ENCODE results near the gene RSRC1.
"Not testable (repeated sequence)": the region's sequence is repeated elsewhere in the genome, so short reads cannot be mapped to it uniquely, and the experiment has no call there.

The RSRC1 gene, protein sequence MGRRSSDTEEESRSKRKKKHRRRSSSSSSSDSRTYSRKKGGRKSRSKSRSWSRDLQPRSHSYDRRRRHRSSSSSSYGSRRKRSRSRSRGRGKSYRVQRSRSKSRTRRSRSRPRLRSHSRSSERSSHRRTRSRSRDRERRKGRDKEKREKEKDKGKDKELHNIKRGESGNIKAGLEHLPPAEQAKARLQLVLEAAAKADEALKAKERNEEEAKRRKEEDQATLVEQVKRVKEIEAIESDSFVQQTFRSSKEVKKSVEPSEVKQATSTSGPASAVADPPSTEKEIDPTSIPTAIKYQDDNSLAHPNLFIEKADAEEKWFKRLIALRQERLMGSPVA

DNA sequence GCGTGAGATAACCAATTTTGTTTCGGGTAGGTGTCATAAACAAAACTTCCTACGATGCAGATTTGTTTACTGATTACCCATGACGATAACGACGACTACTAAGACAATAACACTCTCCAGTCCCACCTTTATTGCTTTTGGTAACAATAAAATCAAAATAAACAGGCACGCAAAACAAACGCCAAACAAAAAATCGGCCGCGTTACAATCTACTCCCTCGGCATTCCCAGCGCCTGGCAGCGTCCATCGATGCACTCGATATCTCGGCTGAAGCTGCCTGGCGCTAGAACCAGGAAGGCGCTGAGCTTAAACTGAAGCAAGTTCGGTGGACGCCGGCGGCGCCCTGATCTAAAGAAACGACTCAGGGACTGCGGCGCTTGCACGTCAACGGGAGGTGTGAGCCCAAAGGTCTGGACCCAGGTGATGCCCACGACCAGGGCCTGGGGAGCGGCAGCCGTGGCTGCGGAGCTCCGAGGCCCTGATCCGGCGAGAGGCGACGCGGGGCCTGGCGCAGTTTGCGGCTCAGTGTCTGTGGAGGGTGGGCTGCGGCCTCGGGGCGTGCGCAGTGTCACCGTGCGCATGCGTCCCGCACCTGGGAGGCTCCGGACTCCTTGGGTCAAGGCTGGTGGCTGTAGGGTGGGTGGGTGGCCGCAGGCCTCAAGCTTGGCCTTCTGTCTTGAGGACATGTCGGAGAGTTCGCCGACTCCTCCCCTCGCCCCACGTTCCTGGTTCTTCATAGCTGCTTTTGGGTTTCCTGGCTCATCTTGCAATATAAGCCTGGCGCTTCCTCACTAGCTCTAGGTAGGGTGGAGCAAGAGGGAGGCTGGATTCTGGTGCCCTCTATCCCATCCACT is at the start of gene RSRC1:
Gene RSRC1, plus strand, starts transcription at position 286 of the 854 bp plus-strand sequence. CDS start 12,016 bp downstream, outside the sequence.
- DNase-seq = peak; percentile 90

DNA sequence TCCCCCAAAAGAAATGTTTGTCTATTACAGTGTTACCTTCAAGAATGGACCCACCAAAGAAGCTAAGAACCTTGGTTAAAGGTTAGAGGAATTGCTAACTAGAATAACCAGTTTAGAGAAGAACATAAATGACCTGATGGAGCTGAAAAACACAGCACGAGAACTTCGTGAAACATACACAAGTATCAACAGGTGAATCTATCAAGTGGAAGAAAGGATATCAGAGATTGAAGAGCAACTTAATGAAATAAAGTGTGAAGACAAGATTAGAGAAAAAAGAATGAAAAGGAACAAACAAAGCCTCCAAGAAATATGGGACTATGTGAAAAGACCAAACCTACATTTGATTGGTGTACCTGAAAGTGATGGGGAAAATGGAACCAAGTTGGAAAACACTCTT is 44.3 kb upstream of the RSRC1 start:
- not testable (repeated sequence) for DNase-seq

DNA sequence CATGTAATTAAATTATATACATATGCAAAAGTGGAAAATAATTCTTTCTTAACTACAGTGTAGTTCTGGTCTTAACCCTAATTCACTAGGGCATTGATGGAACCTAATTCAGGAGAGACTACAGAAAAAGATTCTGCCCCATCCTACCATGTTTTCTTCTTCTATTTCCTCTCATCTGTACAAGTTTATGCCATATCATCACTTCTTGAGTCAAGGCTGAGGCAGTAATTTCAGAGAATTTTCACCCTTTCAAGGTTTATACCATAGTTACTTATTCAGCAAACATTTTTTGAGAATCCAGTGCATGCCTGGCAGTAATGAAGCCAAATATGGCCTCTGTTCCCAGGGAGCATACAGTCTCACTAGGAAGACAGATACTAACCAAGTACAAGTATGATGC is 37.1 kb upstream of the RSRC1 start:
- DNase-seq = no peak

DNA sequence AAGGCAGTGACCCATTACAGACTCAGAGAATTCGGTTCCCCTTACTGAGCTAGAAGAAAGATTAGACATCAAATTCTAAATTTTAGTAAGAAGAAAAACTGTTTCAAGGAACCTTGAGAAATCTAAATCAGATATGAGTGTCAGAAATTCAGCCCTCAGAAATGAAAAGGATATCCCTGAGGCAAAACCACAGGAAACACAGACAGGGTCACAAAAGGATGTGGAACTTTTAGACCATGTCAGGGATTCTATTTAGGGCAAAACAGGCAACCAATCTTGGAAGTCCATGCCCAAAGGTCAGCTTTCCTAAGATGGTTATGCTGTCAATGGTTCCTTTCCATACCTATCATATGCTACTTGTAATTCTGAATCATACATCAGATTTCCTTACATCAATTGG is 35.3 kb upstream of the RSRC1 start:
- DNase-seq = no peak

DNA sequence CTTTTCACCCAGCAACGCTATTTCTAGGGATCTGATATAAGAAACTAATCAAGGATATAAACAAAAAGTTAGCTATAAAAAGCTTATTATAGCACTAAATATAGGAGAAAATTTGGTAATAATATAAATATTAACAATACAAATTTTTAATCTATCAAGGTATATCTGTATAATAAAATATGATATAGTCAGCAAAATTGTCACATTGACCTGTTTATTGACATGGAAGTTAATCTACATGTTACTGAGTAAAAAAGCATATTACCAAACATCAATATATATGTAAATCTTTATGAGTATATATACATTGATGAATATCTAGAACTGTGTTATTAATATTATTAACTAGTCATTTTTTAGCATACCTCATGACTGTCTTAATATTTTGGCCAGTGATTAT is 30.3 kb upstream of the RSRC1 start:
- no peak for DNase-seq

DNA sequence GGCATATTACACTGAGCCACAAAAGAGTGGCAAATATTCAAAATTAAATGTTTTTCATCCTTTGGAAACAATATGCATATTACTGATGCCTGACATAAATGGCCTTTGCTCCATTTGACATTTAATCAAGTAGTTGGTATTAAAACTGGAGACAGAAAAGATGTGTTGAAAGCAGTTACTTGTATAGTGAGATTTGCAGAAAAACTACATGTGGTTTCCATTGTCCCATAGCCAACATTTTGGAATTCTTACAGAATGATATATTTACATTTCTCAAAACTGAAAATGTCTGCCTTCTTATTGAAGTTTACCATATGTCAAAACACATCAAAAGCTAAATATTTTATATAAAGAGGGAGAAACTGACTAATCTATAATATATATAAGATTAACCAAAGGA is 25.2 kb upstream of the RSRC1 start:
- no peak for DNase-seq

DNA sequence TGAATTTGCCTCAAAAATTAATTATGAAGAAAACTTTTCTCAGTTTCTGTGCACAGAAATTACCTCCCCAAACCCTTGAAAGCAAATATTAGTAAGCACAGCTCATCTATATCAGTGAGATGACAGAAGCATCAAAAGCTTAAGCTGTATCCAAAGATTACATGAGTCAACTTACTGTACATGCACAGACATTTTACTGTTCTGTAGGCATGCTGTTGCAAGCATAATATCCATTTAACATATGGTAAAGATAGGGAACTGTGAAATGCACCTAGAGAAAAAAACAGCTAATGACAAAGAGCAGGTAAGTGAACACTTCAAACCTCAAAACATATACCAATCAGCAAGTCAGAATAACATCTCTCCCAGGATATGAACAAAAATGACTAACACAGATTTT is 24.5 kb upstream of the RSRC1 start:
- DNase-seq = no peak

DNA sequence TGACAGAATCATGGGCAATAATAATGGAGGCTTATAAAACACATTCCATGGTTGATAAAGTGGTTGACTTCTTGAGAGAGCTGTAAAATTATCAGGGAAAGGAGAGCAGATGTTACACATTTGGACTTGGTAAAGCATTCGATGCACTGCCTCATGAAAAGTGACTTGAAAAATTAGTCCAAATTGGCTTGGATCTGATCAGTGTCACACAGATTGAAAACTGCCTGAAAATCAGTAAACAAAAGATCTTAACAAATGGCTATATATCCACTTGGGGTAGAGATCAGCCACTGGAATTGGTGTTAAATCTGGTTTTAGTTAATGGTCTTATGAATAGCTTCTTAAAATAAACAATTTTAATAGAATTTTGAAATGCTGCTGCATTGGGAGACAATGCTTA is 24.0 kb upstream of the RSRC1 start:
- no peak for DNase-seq

DNA sequence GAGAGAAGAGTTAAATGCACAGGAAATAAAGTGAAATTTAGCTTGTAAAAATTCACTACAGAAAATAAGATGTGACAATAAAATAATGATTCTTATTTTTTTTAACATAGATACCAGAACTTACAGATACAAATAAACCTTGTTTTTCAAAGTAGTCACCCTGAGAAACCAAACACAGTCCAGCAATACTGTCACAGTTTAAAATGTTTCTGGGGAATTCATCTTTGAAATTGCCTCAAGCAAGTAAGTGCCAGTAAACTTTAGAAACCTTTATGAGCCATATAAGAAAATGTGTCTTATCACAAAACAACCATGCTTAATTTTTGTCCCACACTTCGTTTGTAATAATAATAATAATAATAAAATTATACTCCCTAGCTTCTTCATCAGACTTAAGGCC is 23.5 kb upstream of the RSRC1 start:
- DNase-seq = no peak

DNA sequence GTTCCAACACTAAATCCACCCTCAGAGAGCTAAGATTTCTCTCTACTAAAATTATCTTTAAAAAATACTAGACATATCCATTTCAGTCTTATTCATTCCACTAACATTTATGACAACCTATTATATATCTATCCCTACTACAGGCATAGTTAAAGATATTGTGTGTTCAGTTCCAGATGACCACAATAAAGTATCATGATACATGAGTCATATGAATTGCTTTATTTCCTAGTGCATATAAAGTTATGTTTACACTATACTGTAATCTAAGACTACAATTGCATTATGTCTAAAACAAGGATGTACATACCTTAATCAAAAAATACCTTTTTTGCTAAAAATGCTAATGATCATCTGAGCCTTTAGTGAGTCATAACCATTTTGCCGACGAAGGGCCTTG is 23.1 kb upstream of the RSRC1 start:
- DNase-seq = no peak

DNA sequence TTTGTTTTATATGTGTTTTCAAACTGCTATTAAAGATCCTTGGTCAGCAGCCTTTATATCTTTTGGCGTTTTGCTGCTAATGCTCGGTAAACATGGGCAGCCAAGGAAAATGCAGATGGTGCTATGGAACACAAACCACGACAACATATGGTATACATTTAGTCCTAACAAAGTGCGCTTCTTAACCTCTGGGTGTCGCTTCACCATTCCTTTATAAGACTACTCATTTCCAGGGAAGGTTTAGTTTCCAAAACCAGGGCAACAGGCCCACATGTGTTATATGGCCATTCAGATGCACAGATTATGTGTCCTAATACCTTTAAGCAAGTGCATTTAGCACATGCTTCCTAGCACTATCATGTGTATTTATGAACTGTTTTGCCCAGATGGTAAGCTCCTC is 18.4 kb upstream of the RSRC1 start:
- DNase-seq = no peak

DNA sequence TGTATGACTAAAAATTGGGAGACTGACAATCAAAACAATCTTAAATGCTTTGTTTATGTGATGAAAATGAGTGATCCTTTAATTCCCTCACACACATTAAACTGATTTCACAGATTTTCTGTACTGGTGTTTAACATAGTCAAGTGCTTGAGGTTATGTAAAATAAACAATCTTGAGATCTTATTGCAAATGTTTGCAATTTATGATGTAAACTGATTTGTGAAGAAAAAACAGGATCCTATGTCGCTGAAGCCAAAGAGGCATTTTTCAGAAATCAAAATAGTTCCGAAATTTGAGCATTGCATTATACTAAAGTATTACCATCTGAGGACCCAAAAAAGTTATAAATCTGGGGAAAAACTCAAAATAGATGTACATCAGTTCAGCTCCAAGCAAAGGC is 16.4 kb upstream of the RSRC1 start:
- no peak for DNase-seq

DNA sequence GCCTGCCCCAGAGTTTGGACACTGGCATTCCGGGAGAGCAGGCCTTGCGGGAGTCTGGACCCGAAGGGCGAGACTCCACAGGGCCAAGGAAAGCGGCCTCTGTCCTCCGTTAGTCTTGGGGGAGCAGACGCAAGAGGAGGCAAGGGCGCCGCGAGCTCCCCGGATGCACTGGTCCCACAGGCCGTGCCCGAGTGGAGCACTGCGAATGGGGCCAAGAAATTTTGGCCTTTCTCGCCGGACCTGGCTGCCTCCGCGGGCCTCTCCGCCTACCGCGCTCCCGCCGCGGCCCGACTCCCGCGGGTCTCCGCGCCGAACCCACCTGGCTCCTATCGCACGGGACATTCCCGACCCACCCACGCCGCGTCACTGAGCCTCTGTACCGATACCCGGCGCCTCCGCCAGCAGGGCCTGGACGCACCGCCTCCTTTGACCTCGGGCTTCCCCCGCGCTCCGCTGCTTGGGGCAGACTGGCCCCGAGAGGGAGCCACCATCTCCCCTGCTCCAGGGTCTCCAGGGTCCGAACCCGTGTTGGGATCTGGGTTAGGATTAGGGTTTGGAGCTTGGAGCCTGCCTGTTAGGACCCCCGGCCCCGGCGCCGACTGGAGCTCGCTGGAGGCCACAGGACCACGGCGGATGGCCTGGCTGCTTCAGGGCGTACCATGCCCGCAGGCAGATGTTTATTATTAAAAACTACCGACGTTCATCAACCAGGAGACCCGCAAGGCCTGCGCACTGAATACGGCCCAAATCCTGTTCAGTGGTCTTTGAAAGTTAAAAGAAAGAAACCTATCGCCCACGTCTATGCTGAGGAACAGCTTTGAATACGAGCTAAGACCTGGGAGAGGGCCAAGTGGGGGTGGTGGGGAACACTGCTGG is 15.4 kb upstream of the RSRC1 start:
- DNase-seq = no peak

DNA sequence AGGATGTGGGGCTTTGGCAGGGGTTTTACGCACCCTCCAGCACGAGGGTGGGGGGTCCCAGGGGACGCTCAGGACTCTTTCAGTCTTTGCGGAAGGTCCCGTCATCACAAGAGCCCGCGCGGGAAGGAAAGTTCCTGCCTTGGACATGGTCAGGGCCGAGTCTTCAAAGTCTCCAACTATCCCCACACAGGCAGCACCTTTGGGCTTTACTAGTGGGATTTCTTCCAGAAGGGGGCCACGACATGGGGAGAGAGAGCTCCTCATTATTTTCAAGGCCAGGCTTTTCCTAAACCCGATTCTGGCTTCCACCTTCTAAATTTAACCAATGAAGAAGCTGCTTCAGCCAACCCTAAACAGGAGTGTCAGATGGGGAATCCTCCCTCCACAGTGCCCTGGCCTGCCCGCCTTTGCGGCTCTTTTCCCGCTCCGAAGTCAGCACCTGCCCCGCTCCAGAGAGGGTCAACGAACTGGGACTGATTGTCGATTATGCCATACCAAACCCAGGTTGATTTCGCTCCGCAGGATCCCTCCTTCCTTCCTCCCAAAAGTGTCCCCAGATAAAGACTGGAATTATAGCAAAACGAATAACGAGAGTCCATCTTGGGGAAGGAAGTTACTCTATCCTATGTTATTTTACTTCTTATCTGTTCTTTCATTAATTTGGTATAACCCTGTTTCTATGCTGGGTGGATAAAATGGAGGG is 14.6 kb upstream of the RSRC1 start:
- no peak for DNase-seq

DNA sequence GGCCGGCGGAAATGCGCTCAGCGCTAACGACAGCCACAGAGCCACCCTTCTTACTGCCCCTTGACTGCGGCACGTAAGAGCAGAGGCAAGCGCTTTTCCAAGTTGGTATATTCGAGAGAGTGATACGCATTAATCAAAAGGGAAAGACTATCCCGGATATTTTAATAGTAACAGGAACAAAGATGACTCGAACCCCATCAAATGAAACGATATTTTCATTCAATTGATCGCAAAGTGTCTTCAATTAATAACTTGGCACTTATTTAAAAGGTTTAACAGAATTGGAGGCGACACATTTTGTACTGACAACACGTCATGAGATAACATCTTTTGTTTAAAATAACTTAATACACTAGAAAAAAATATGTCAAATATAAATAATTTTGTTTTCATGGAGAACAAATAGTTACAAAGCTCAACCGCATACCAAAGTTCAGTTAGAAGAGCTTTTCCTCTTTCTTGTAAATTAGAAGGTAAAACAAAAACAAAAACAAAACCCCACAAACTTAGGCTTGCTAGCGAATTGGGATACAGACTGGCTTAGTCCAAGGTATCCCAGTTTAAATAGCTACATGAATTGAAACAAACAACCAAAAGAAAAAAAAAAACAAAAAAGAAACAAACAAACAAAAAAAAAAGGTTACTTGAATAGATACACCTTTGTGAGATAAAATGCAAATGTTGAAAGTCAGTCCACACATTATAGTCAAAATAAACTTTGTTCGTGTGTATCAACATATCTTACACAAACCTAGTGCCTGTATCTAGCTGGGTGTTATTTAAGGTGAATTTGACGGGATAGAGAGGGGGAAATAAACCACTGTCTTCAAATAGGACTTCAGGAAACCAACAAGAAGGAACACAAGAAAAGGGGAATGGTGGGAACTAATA is 13.8 kb upstream of the RSRC1 start:
- DNase-seq = no peak

DNA sequence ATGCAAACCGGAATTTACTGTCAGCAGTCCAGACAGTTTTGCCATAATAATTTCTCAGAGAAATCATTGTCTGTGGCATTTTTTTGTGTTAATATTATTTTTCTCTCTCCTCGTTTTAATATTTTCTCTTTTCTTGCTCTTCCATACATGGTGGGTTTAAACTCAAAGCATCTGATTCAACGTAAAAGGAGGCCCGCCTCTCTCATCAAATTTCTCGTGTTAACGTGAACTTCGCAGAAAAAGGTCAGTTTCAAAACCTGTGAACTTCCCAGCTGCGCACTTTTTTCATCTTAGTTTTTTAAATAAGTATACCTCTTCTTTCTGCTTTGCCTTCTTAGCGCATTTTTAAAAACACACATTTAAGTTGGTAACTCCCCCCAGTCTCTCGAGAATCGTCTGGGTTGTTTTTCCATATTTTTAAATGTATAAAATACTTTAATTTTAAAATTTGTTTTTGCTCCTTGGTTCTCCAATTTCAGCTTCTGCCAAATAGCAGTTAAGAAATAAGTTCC is 12.8 kb upstream of the RSRC1 start:
- DNase-seq = no peak

DNA sequence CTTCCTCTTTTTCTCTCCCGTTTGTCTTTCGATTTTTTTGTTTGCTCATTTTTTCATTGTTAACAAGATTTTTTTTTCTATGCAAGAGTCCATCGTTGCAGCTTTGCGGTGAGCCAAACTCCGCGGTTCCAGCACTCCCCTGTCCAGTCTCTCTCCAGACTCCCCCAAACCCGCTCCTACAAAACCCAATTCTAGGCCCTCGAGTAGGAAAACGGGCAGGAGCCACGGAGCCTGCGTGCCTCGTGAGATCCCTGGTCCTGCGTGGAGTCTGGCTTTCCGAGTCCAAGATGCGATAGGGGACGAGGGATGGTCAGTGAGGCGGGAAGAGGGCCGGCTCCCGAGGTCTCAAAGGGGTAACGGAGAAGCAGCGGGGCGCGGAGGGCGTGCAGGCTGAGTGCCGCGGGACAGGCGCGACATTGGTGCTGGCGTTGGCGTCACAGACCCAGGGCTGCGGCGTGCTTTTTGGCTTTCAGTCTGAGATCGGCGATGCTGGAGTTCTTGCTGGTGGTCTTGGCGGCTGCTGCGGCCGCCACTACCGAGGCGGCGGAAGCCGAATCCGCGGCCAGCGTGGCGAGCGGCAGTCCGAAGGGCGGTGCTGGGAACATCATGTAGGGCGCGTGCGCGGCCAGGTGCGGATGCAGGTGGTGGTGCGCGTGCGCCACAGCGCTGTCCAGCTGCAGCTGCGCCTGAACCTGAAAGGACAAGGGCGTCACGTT is 12.1 kb upstream of the RSRC1 start:
- DNase-seq = peak; percentile 31

DNA sequence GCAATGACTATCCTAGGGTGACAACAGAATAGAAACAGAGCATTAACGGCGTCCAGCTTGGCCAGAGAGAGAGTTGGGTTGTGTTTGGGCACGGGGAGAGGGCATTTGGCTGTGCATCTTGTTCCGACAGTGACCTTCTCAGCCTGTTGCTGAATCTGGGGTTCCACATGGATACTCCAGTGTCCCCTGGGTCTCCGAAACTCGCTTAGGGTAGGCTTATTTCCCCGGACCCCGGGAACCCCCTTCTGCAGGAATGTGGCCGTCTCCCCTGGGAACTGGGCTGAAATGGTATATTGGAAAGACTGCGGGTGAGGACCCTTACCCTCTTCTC is 11.6 kb upstream of the RSRC1 start:
- DNase-seq = no peak

DNA sequence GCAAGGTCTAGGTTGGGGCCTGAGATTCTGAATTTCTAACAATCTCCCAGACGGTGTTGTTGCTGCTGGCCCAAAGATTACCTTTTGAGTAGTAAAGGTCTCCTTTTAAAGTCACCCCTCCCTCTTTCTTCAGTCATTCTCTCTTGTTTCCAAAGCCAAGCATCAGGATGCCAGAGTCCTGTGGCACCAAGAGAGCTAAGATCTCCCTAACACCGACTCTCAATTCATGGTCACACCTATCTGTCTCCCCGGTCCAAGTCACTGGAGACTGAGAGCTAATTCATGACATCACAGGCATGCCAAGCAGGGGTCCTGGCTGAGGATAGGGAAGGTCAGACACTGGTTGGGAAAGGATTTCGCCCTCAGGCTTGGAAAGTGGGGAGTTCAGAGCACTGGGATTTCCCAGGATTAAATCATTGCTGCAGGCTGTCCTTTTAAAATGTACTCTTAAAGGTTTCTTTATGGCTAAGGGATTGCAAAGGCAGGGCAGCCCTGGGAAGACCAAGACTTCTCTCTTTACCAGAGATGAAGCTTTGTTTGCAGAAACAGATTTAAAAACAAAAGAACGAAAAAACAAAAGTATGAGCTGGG is 11.0 kb upstream of the RSRC1 start:
- DNase-seq = peak; percentile 19

DNA sequence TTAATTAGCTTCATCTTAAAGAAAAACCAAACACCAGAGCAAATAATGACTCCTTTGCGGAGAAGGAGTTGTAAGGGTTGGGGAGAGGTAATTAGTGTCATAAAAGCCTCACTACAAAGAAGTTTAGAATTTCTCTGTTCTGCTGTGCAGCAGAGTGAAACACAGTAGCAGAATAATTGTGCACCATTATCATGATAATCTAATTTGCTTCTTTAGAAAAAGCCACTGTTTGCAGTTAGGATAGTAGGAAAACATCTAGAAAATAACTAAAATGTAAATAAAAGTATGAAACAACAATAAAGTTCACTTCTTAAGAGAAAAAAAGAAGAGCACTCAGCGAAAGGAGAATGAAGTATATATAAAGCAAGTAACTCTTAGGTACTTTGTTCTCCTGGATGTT is 9.2 kb upstream of the RSRC1 start:
- no peak for DNase-seq
